PC-3 (cell line): Measurements from ENCODE around the gene LRRC37A. TPM values are rescaled to one million over a fixed set of nuclear protein-coding genes. Genes with fewer than 3 reads are reported as not detected.

Experiments
- total RNA-seq: library from RNA; depleted of rRNA; stranded (reverse); fragments of >200 nt; gene quantifications from 2 replicates; pipeline ENCODE4 v1.2.3, GENCODE V29; 2014; rRNA removed

Gene LRRC37A
- total RNA-seq, 1 experiment from 2014 or later, result 1.1 TPM

Other genes starting within 250 kb of the LRRC37A start
- gene KANSL1, start 101.7 kb upstream of the LRRC37A start, total RNA-seq, result 47.6 and 63.2 TPM in 2 replicates
- gene ARL17B, start 66.6 kb downstream of the LRRC37A start, total RNA-seq, result 1.8 and 11.1 TPM in 2 replicates
- 7.9 and 8.3 TPM in 2 replicates for gene LRRC37A2, start 217.3 kb downstream of the LRRC37A start, total RNA-seq